H1 (cell line): ENCODE results near the gene PTGIS. TPM values are rescaled to one million over a fixed set of nuclear protein-coding genes. Genes with fewer than 3 reads are reported as not detected.

Source experiments
- CTCF ChIA-PET: fragments of 300-600 bp; sonication (Branson Sonifier 250); formaldehyde crosslinking; loops from one replicate; lab custom pipeline; 2021; ENCODE audit not compliant: partially characterized antibody; lab: Charles Lee
- POLR2A ChIA-PET: fragments of 300-600 bp; sonication (Branson Sonifier 250); formaldehyde crosslinking; loops from one replicate; lab custom pipeline; 2021; ENCODE audit warnings: inconsistent platforms; ENCODE audit not compliant: partially characterized antibody; lab: Charles Lee
- DNase-seq, 2 experiments: peaks; one replicate each; pipeline versions ENCODE4 v3.0.0 to v3.0.0-alpha.2; 2010 to 2022; ENCODE audit warnings: low spot score in 2 of 2, low read depth in 1 of 2, mixed read lengths in 1 of 2
- FAIRE-seq: peaks from 2 replicates; lab custom pipeline; 2011; peaks lifted over from hg19 to GRCh38; lab: Jason Lieb, UNC
- H2AFZ ChIP-seq: 2 replicates; pipeline ENCODE4 v1.8.1; 2012; ENCODE audit warnings: low read length, inconsistent platforms
- H2AK5ac ChIP-seq: 2 replicates; pipeline ENCODE4 v1.6.1; 2013; ENCODE audit warnings: low read depth, low read length
- H2BK120ac ChIP-seq: replicated peaks from 2 replicates; pipeline ENCODE3; 2013; ENCODE audit warnings: low read depth, low read length, inconsistent platforms
- H2BK12ac ChIP-seq: 2 replicates; pipeline ENCODE4 v1.6.1; 2013; ENCODE audit warnings: low read depth, low read length
- H2BK15ac ChIP-seq: 2 replicates; pipeline ENCODE4 v1.6.1; 2013; ENCODE audit warnings: low read length
- H2BK20ac ChIP-seq: 2 replicates; pipeline ENCODE4 v1.6.1; 2013; ENCODE audit warnings: low read length
- H2BK5ac ChIP-seq: 2 replicates; pipeline ENCODE4 v1.6.1; 2013; ENCODE audit warnings: low read depth, low read length
- H3K14ac ChIP-seq: 2 replicates; pipeline ENCODE4 v1.6.1; 2013; ENCODE audit warnings: inconsistent platforms; ENCODE audit not compliant: insufficient read length
- H3K18ac ChIP-seq: 2 replicates; pipeline ENCODE4 v1.6.1; 2013; ENCODE audit warnings: low read length; ENCODE audit errors: extremely low read depth
- H3K23ac ChIP-seq: 2 replicates; pipeline ENCODE4 v1.6.1; 2013; ENCODE audit warnings: inconsistent platforms; ENCODE audit not compliant: insufficient read length
- H3K23me2 ChIP-seq: 2 replicates; pipeline ENCODE4 v1.6.1; 2013; ENCODE audit warnings: low read depth, low read length
- H3K27ac ChIP-seq: 2 replicates; pipeline ENCODE4 v1.6.1; 2011; ENCODE audit warnings: low read depth, low read length, inconsistent platforms
- H3K27me3 ChIP-seq, 4 experiments: replicated peaks in 1 of 4; 1 replicate in 1 of 4; 2 replicates in 3 of 4; pipeline versions ENCODE4 v1.6.1 to v1.8.1; 2011 to 2013; ENCODE audit warnings: low read length in 3 of 4, mild to moderate bottlenecking in 3 of 4, inconsistent platforms in 2 of 4, mixed read lengths in 2 of 4, moderate library complexity in 1 of 4; ENCODE audit not compliant: control insufficient read depth in 3 of 4, insufficient read depth in 3 of 4; ENCODE audit errors: extremely low read depth in 1 of 4
- H3K36me3 ChIP-seq, 4 experiments: 2 replicates each; pipeline versions ENCODE4 v1.6.1 to v1.8.1; 2011 to 2013; ENCODE audit warnings: mild to moderate bottlenecking in 4 of 4, low read length in 3 of 4, moderate library complexity in 2 of 4, control low read depth in 1 of 4, inconsistent platforms in 1 of 4; ENCODE audit not compliant: insufficient read depth in 4 of 4, control insufficient read depth in 2 of 4
- H3K4ac ChIP-seq: replicated peaks from 2 replicates; pipeline ENCODE3; 2013; ENCODE audit warnings: low read length, low read depth, mixed read lengths, inconsistent platforms; ENCODE audit not compliant: insufficient read length
- H3K4me1 ChIP-seq, 4 experiments: replicated peaks in 1 of 4; 1 replicate in 1 of 4; 2 replicates in 3 of 4; pipeline versions ENCODE4 v1.6.1 to v1.8.1; 2011 to 2013; ENCODE audit warnings: low read length in 3 of 4, inconsistent platforms in 2 of 4, mixed read lengths in 1 of 4; ENCODE audit not compliant: insufficient read depth in 4 of 4, control insufficient read depth in 3 of 4
- H3K4me2 ChIP-seq, 2 experiments: 2 replicates each; pipeline versions ENCODE4 v1.6.1 to v1.8.1; 2011 to 2013; ENCODE audit warnings: low read depth in 2 of 2, low read length in 2 of 2, control low read depth in 1 of 2, inconsistent platforms in 1 of 2, mild to moderate bottlenecking in 1 of 2; ENCODE audit not compliant: insufficient read depth in 1 of 2
- H3K4me3 ChIP-seq, 4 experiments: fragments of 200-600, 300-600 bp in 1 of 4; sonication (generic), shearing (Covaris generic), sonication (Bioruptor Twin) in 1 of 4; 2 replicates each; pipeline versions ENCODE4 v1.5.1 to v1.8.1; 2011 to 2016; ENCODE audit warnings: low read length in 4 of 4, low read depth in 3 of 4, control low read depth in 2 of 4, inconsistent platforms in 2 of 4, mild to moderate bottlenecking in 2 of 4, mixed read lengths in 1 of 4, moderate library complexity in 1 of 4; ENCODE audit not compliant: insufficient read depth in 2 of 4; ENCODE audit errors: extremely low read depth in 1 of 4
- H3K56ac ChIP-seq: replicated peaks from 2 replicates; pipeline ENCODE3; 2013; ENCODE audit warnings: low read depth, mild to moderate bottlenecking, mixed read lengths, low read length, inconsistent platforms; ENCODE audit not compliant: insufficient read length
- H3K79me1 ChIP-seq: 2 replicates; pipeline ENCODE4 v1.6.1; 2013; ENCODE audit warnings: low read depth, low read length, control low read depth
- H3K79me2 ChIP-seq, 2 experiments: 2 replicates each; pipeline versions ENCODE4 v1.6.1 to v1.8.1; 2012 to 2013; ENCODE audit warnings: low read length in 2 of 2, mild to moderate bottlenecking in 2 of 2, inconsistent platforms in 1 of 2; ENCODE audit not compliant: insufficient read depth in 2 of 2, control insufficient read depth in 1 of 2
- H3K9ac ChIP-seq, 4 experiments: replicated peaks in 1 of 4; 1 replicate in 1 of 4; 2 replicates in 3 of 4; pipeline versions ENCODE4 v1.6.1 to v1.8.1; 2011 to 2013; ENCODE audit warnings: low read depth in 3 of 4, low read length in 3 of 4, control low read depth in 2 of 4, mild to moderate bottlenecking in 2 of 4, moderate library complexity in 2 of 4, inconsistent platforms in 1 of 4; ENCODE audit errors: extremely low read depth in 1 of 4
- H3K9me3 ChIP-seq, 2 experiments: 2 replicates each; pipeline versions ENCODE4 v1.6.1 to v1.8.1; 2012 to 2013; ENCODE audit warnings: mild to moderate bottlenecking in 2 of 2, moderate library complexity in 2 of 2, control low read depth in 1 of 2, inconsistent platforms in 1 of 2, low read depth in 1 of 2, low read length in 1 of 2, mixed read lengths in 1 of 2; ENCODE audit not compliant: insufficient read depth in 2 of 2
- H4K20me1 ChIP-seq, 2 experiments: replicated peaks in 1 of 2; 2 replicates each; pipeline versions ENCODE3 to v1.8.1; 2011 to 2013; ENCODE audit warnings: inconsistent platforms in 2 of 2, low read length in 2 of 2, mild to moderate bottlenecking in 1 of 2; ENCODE audit not compliant: insufficient read depth in 2 of 2, control insufficient read depth in 1 of 2
- H4K5ac ChIP-seq: 2 replicates; pipeline ENCODE4 v1.6.1; 2013; ENCODE audit warnings: low read length, low read depth, mixed read lengths, inconsistent platforms; ENCODE audit not compliant: insufficient read length
- H4K8ac ChIP-seq: 2 replicates; pipeline ENCODE4 v1.8.0; 2013; ENCODE audit warnings: mild to moderate bottlenecking, moderate library complexity, low read length, inconsistent platforms; ENCODE audit not compliant: insufficient read depth; ENCODE audit errors: extremely low read depth
- H4K91ac ChIP-seq: replicated peaks from 2 replicates; pipeline ENCODE3; 2013; ENCODE audit warnings: low read length, mixed read lengths, inconsistent platforms; ENCODE audit not compliant: insufficient read length
- ATF2 ChIP-seq: IDR thresholded peaks from 2 replicates; pipeline ENCODE4 v1.6.1; 2012; ENCODE audit warnings: low read length, inconsistent platforms
- CBX5 ChIP-seq: fragments of 300-800, 300-1000 bp; sonication (generic); IDR thresholded peaks from 2 replicates; pipeline ENCODE4 v1.7.1; 2016; ENCODE audit warnings: antibody characterized with exemption, low read length, low read depth
- CEBPB ChIP-seq: IDR thresholded peaks from 2 replicates; pipeline ENCODE4 v1.6.1; 2012; ENCODE audit warnings: low read depth, low read length
- GTF2F1 ChIP-seq: IDR thresholded peaks from 2 replicates; pipeline ENCODE4 v1.6.1; 2012; ENCODE audit warnings: low read depth, low read length, improper control_type of control experiment, borderline replicate concordance
- JUND ChIP-seq: IDR thresholded peaks from 2 replicates; pipeline ENCODE4 v1.6.1; 2011; ENCODE audit warnings: mild to moderate bottlenecking, improper control_type of control experiment, low read length
- KDM4A ChIP-seq: IDR thresholded peaks from one replicate; pipeline ENCODE4 v1.7.1; 2012; ENCODE audit warnings: low read depth, mild to moderate bottlenecking, moderate library complexity, low read length, inconsistent platforms; ENCODE audit not compliant: severe bottlenecking
- MAX ChIP-seq: IDR thresholded peaks from 2 replicates; pipeline ENCODE4 v1.6.1; 2012; ENCODE audit warnings: inconsistent platforms
- SRF ChIP-seq: IDR thresholded peaks from 2 replicates; pipeline ENCODE4 v1.6.1; 2011; ENCODE audit warnings: mild to moderate bottlenecking, low read depth, low read length, moderate library complexity
- TEAD4 ChIP-seq: IDR thresholded peaks from 2 replicates; pipeline ENCODE4 v1.6.1; 2012; ENCODE audit warnings: low read depth, low read length, inconsistent platforms, mixed read lengths
- USF2 ChIP-seq: IDR thresholded peaks from 2 replicates; pipeline ENCODE4 v1.6.1; 2011; ENCODE audit warnings: low read length, improper control_type of control experiment
- YY1 ChIP-seq: IDR thresholded peaks from 2 replicates; pipeline ENCODE4 v1.6.1; 2011; ENCODE audit warnings: low read depth, mild to moderate bottlenecking, low read length
- WGBS, 2 experiments: shearing (Covaris generic) in 1 of 2; methylation state at CpG; one replicate each; pipeline versions ENCODE4 v1.1.6 to v1.1.7; 2013 to 2015; ENCODE audit warnings: low lambda C conversion rate in 2 of 2, mixed read lengths in 2 of 2, inconsistent platforms in 1 of 2, low coverage in 1 of 2, missing lambda C conversion rate in 1 of 2; ENCODE audit not compliant: insufficient replicate concordance in 2 of 2, insufficient coverage in 1 of 2, insufficient read length in 1 of 2; ENCODE audit errors: extremely low coverage in 1 of 2, missing lambda C conversion rate in 1 of 2; 5-methylcytosine and 5-hydroxymethylcytosine counted together
- polyA plus RNA-seq, 7 experiments: library from polyadenylated mRNA; depleted of rRNA in 3 of 7; stranded (reverse) in 5 of 7; unstranded in 2 of 7; fragments of >200 nt in 5 of 7; fragments of 200-250 nt in 2 of 7; gene quantifications; 1 replicate in 5 of 7; 2 replicates in 1 of 7; 4 replicates in 1 of 7; pipeline versions ENCODE4 v1.2.1 to v1.2.3, GENCODE V29; 2011 to 2013; ENCODE audit warnings: missing spikeins in 2 of 7, mixed read lengths in 2 of 7
- total RNA-seq: library from RNA; stranded (reverse); fragmentation: NEBNext Ultra II Directional; extraction: Animal tissue kit (Norgen Biotek cat#: 25700); gene quantifications from 2 replicates; pipeline ENCODE4 v1.2.1, GENCODE V29; 2021

Gene PTGIS
- total and polyA plus RNA-seq, 2 of the 8 experiments (the other 6 are each of a cell fraction or from before 2014, with no cell fraction given) = 29.9 to 35.5 TPM

GRCh38 chr20:49572857-49573256, 4.9 kb upstream of the PTGIS start:
- Histone ChIP-seq H3K14ac (no peak overlapping the region), H4K5ac (no peak overlapping the region), H2BK20ac (no peak overlapping the region), H3K27me3 (no peaks in the 10 kb centered on the region), H2AFZ (peak overlapping the region; percentile 95), H3K4me2 (peak overlapping the region in 1 of 2 experiments; percentile 9; a peak in 1 of 4 replicates), H3K27ac (no peak overlapping the region), H3K18ac (0 out of 2 replicates have a peak overlapping the region, but pooled peaks have one; percentile 68), H3K79me1 (no peaks in the 10 kb centered on the region; the same call in 1 of the 2 replicates), H3K9ac (no peak overlapping the region), H3K23me2 (peaks cover 6% of the 10 kb centered on the region; the same call in 1 of the 2 replicates), H3K9me3 (no peaks in the 10 kb centered on the region), H3K23ac (no peak overlapping the region), H4K20me1 (no peaks in the 10 kb centered on the region), H2BK5ac (no peak overlapping the region), H2BK120ac (no peak overlapping the region), H4K91ac (peak overlapping the region; percentile 78), H4K8ac (no peak overlapping the region), H3K36me3 (no peaks in the 10 kb centered on the region), H2BK15ac (no peak overlapping the region), H2AK5ac (no peak overlapping the region), H3K56ac (no peak overlapping the region), H3K79me2 (no peaks in the 10 kb centered on the region), H2BK12ac (0 out of 2 replicates have a peak overlapping the region, but pooled peaks have one; percentile 2), H3K4ac (no peak overlapping the region), H3K4me1 (peaks cover 9 to 25% (median 15%) of the 10 kb centered on the region in 4 experiments), H3K4me3 (no peak overlapping the region)
- ChIA-PET POLR2A (interaction anchor here (0.7 to 1.5 kb wide), 3 partner anchors 17 to 30 kb away, joined by 3 read pairs; no protein-coding TSS in a partner anchor), CTCF (interaction anchor here (0.9 to 1.8 kb wide), 4 partner anchors 13 to 36 kb away, joined by 3 to 9 read pairs (median 6); no protein-coding TSS in a partner anchor)
- DNase-seq (no peak), FAIRE-seq (no peak)
- WGBS, 2 experiments = 59% methylated on average over 6 of the region's 6 CpGs; no CpG with 5 or more reads in 1 of the 2 experiments
- TF ChIP-seq KDM4A = no peak
- 0 out of 2 replicates have a peak, but pooled peaks have one; percentile 33 for TF ChIP-seq YY1
- TF ChIP-seq TEAD4 = no peak
- no peak for TF ChIP-seq USF2
- TF ChIP-seq CBX5 = no peak
- no peak for TF ChIP-seq CEBPB
- TF ChIP-seq ATF2 = no peak
- TF ChIP-seq MAX = 0 out of 2 replicates have a peak, but pooled peaks have one; percentile 26
- no peak for TF ChIP-seq GTF2F1
- TF ChIP-seq SRF = no peak
- TF ChIP-seq JUND = no peak
